Retina (tissue), 1 donor: ENCODE measurements around the gene IL36B.
"Not testable (repeated sequence)": the region's sequence is repeated elsewhere in the genome, so short reads cannot be mapped to it uniquely, and the experiment has no call there.

ENCODE experiments used
- DNase-seq: peaks from one replicate; pipeline ENCODE4 v3.0.0-alpha.2; 2016

The IL36B gene

DNA sequence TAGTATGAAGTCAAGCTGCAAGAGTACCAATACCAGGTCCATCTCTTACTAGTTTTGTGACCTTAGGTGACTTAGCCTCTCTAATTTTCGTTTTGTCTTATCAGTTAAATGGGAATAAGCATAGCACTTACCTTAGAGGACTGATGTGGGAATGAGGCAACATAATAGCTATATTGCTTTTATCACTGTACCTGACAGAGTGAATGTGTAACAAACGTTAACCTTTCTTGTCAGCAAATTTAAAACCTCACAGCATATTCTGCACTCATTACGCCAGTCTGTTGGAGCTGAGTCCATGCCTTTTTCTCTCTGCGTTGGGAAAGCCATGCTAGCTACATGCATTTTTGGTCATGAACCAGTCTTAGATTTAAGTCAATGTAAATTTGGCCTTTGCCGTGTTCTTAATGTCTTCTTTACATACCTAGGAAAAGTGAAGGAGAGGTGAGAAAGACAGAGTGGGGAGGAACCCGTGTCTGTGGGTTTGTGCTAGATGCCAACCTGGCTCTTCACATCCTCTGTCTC lies at the start of gene IL36B:
Gene IL36B (minus strand): TSS at position 472 of the 522 bp plus-strand sequence.
- no peak for DNase-seq

GRCh38 chr2:113102133-113102532 lies 49.5 kb upstream of the IL36B start:
- no peak for DNase-seq

- no peak for DNase-seq
These were observed 45.9 kb upstream of the IL36B start for GRCh38 chr2:113098532-113098931.

GRCh38 chr2:113098041-113098440 lies 45.4 kb upstream of the IL36B start:
- no peak for DNase-seq

GRCh38 chr2:113096842-113097618 lies 44.4 kb upstream of the IL36B start:
- not testable (repeated sequence) for DNase-seq

DNA sequence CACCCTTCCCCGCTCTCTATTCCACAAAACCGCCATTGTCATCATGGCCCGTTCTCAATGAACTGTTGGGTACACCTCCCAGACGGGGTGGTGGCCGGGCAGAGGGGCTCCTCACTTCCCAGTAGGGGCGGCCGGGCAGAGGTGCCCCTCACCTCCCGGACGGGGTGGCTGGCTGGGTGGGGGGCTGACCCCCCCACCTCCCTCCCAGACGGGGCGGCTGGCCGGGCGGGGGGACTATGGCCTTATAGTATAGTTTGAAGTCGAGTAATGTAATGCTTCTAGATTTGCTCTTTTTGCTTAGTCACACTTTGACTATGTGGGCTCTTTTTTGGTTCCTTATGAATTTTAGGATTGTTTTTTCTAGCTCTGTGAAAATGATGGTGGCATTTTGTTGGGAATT lies 43.6 kb upstream of the IL36B start:
- DNase-seq, result not testable (repeated sequence)

DNA sequence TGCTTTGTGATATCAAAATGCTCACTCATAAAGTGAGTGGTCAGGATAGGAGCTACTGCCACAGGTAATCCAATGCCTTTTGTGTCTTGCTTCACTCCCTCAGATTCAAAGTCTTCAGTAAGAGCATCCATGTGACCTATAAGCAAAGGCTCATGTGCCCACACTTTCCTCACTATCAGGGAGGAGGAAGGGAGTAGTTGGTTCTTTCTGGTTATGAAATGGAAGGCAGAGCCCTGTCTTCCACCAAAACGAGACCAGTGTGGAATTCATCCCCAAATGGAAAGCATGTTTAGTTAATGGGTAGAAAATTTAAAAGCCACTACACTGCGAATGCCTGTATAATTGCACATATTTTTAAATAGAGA lies 40.9 kb upstream of the IL36B start:
- no peak for DNase-seq

- DNase-seq, result no peak
These were observed 40.4 kb upstream of the IL36B start for GRCh38 chr2:113092864-113093612.

- no peak for DNase-seq
These were observed 38.7 kb upstream of the IL36B start for GRCh38 chr2:113091231-113091896.

DNA sequence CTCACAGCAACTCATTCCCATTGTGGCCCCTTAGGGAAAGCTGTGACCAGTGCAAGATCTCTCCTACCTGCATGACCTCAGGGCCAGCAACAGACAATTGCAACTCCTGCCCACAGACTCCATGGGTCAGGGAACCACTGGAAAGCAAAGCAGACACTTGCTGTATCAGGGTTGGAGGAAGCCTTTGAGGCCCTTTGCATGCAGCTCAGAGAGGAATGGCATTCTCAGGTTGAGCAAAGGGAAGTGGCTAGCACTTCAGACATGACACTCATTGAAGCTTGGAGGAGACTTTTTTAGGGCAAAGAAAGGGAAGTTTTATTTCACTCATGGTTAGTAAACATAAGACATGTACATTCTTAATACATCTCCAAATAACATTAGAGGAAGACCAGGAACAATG lies 37.2 kb upstream of the IL36B start:
- DNase-seq, result no peak

DNA sequence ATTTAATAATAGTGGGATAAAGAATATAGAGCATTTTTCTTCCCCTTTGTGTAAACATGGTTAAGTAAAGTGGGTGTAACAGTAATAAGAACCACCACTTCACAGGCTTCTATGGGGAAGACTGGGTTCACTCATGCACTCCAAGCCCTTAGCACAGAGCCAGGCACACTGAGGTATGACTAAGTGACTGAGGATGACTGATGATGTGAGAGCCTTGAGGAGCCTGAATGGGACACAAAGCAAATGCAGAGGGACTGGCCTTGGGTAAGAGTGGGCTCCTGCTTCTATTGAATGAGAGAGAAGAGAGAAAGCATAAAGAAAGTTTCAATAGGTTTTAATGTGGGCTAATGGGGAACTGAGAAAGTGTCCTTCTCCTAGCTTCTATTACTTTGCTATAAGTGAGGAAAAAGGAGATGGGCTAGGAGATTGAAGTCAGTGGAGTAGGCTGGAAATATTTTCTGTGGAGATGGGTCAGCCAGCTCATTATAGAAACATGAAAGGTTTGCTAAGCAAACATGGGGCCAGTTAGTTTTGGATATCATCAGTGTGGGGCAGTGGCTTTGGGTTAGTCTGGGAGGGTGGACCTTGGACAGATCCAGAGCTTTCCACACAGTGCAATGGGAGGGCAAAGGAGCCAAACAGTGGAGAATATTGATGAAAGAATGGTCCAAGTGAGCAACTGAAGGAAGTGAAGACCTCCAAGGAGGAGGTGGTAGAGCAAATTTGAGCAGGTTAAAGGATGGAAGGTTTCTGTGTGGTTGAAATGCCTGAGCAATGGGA lies 35.7 kb upstream of the IL36B start:
- DNase-seq, result no peak

DNA sequence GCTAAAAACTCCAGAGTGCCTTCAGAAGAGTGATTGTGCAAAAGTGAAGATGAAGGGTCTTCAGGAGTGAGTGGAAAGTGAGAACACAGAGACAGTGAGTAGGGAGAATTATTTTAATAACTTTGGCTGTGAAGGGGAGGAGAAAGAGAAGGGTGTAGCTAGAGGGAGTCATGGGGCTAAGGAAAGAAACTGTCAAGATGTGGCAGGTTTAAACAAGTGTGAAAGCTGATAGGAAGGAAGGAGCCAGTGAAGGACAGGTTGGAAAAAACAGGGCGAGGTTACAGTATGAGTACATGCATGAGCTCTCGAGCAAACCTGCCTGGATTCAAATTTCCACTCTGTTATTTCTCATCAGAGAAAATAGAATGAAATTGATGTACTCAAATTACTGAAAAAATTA lies 32.9 kb upstream of the IL36B start:
- no peak for DNase-seq

DNA sequence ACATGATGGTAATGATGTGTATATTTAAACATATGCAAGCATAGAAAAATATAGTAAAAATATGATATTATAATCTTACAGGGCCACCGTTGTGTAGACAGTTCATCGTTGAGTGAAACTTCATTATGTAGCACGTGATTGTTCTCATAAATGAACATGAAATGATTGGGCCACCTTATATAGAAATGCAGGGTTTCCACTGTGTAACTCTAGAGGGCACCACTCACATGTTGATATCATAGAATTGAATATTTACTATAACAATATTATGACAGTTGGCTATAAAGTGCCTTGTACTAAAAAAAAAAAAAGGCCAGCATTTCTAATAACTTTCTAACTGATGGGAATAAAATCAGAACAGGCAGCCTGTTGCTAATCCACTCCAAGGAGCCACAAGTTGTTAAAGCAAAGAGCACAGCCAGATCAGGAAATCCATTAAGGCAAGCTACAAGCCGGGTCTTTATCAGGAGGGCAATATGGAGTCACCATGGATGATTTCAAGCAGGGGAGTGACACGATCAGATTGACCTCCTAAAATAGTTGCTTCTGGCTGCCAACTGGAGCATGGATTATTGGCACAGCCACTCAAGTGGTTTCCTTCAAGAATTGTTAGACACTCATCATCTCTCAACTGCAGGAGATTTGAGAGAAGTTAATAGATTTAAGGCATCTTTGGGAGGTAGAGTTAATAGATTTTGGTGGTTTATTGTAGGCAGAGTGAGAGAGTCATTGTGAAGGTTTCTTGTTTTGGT lies 31.8 kb upstream of the IL36B start:
- no peak for DNase-seq

DNA sequence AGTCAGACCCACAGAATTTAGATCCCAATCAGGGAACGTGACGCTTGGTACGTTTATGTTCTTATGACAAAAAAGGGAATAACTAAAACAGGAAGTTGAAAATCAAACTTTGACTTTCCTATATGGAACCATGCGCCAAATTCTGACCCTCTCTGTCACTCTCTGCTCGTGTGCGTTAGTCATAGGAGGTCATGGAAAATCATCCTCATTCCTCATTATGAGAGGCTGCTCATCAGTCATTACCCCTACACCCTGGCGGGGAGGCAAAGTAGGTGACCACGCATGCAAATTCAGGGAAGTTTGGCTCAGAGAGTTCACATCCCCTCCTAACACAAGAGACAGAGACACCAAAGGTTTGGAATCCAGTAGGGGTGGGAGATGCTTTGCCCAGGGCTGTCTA lies 30.6 kb upstream of the IL36B start:
- DNase-seq, result no peak

DNA sequence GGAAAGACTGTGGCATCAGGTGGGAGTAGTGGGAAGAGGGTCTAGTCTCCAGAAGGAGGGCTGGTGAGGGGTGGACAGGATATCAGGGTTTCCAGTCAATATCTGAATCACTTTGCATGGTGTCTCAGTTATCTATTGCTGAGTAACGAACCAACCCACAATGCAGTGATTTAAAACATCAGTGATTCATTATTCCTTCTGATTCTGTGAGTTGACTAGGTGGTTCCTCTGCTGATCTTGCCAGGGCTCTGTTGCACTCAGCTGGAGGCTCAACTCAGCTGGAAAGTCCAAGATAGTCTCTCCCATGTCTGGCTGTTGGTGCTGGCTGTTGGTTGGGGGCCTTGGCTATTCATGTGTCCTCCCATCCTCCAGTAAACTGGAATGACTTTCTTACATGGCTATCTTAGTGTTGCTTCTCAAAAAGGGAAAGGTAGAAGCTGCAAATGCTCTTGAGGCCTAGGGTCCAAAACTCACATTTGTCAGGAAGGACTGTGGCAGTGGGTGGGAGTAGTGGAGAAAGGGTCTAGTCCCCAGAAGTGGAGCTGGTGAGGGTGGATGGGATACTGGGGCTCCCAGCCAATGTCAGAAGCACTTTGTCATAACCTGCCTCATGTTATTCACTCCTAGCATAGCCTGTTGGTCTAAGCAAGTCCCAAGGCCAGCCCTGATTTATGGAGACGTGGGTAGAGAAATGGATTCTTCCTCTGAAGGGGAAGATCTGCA lies 29.0 kb upstream of the IL36B start:
- no peak for DNase-seq

- DNase-seq, result peak; percentile 59
These were observed 27.5 kb upstream of the IL36B start for GRCh38 chr2:113080134-113080533.

DNA sequence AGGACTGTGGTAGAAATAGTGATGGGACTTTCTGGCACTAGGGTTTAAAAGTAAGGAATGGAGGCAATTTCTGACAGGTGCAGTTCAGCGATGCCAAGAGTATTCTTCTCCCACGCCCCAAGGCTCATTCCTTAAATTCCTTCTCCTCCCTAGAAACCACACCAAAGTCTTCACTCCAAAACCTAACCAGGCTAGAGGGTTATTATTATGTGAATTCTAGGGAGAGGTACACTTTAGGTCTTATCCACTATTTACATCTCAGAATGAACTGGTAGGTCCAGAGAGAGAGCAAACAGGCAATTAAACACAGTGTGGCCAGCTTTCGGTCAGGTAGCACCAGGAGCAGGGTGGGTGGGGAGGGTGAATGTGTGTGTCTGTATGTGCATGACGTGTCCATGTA lies 26.5 kb upstream of the IL36B start:
- no peak for DNase-seq

DNA sequence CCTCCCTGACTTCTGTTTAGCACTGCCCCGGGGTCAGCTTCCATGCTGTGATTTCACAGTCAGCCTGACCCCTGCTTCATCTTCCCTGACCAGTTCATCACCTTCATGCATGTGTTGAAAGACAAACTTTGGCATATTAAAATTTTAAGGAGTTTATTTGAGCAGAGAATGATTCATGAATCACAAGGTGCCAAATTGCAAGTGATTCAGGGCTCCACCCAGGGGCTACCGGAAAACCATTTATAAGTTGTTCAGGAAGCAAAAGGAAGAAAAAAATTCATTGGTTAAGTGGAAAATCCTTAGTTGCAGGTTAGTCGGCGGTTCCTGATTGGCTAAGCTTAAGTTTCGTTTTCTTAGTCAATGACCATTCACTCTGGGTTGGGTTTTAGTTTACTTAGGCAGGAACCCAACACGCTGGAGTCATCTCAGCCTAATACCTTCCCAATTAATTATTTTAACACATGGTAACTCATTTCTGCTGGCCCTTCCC lies 25.7 kb upstream of the IL36B start:
- no peak for DNase-seq

- DNase-seq, result no peak
These were observed 25.3 kb upstream of the IL36B start for GRCh38 chr2:113077921-113078320.

GRCh38 chr2:113076954-113077669 lies 24.4 kb upstream of the IL36B start:
- no peak for DNase-seq

GRCh38 chr2:113075600-113075999 lies 22.9 kb upstream of the IL36B start:
- DNase-seq, result no peak
